Spleen (tissue), 11 donors: Measurements from ENCODE around the gene PBOV1. TPM values are rescaled to one million over a fixed set of nuclear protein-coding genes. Genes with fewer than 3 reads are reported as not detected.

Source experiments
- DNase-seq: peaks from one replicate; pipeline ENCODE4 v3.0.0-alpha.2; 2020
- H3K27ac ChIP-seq, 8 donors: fragments of 200-600 bp; sonication (generic) in 7 of 8; 1 replicate in 4 of 8; 2 replicates in 4 of 8; pipeline versions ENCODE4 v1.5.0 to v1.8.0; 2016 to 2021; ENCODE audit warnings: inconsistent platforms in 4 of 8, mild to moderate bottlenecking in 4 of 8, moderate library complexity in 1 of 8
- H3K27me3 ChIP-seq, 7 donors: fragments of 200-600 bp; sonication (generic) in 6 of 7; replicated peaks in 1 of 7; 1 replicate in 4 of 7; 2 replicates in 3 of 7; pipeline versions ENCODE4 v1.5.0 to v1.8.0; 2016 to 2021; ENCODE audit warnings: inconsistent platforms in 3 of 7, mild to moderate bottlenecking in 1 of 7
- H3K36me3 ChIP-seq, 6 donors: fragments of 200-600 bp; sonication (generic) in 5 of 6; 1 replicate in 4 of 6; 2 replicates in 2 of 6; pipeline versions ENCODE4 v1.5.0 to v1.8.0; 2016 to 2021; ENCODE audit warnings: inconsistent platforms in 2 of 6
- H3K4me1 ChIP-seq, 6 donors: fragments of 200-600 bp; sonication (generic) in 5 of 6; 1 replicate in 3 of 6; 2 replicates in 3 of 6; pipeline versions ENCODE4 v1.5.0 to v1.8.0; 2016 to 2021; ENCODE audit warnings: inconsistent platforms in 3 of 6
- H3K4me3 ChIP-seq, 8 donors: fragments of 200-600 bp; sonication (generic) in 7 of 8; 1 replicate in 4 of 8; 2 replicates in 4 of 8; pipeline versions ENCODE4 v1.5.0 to v1.8.0; 2016 to 2021; ENCODE audit warnings: inconsistent platforms in 4 of 8, mild to moderate bottlenecking in 4 of 8, moderate library complexity in 2 of 8
- H3K9me3 ChIP-seq, 8 donors: fragments of 200-600 bp; sonication (generic) in 7 of 8; 1 replicate in 4 of 8; 2 replicates in 4 of 8; pipeline versions ENCODE4 v1.5.0 to v1.8.0; 2016 to 2021; ENCODE audit warnings: inconsistent platforms in 4 of 8
- CTCF ChIP-seq, 11 experiments: fragments of 200-600 bp in 7 of 11; fragments of 450-650 bp in 4 of 11; sonication (generic) in 4 of 11; IDR thresholded peaks in 8 of 11; conservative IDR thresholded peaks in 3 of 11; 1 replicate in 7 of 11; 2 replicates in 4 of 11; pipeline versions ENCODE4 v1.4.0 to v1.8.0; 2016 to 2021; ENCODE audit warnings: antibody characterized with exemption in 11 of 11, inconsistent platforms in 4 of 11, mild to moderate bottlenecking in 1 of 11
- POLR2A ChIP-seq, 3 donors: fragments of 450-650 bp; IDR thresholded peaks; one replicate each; pipeline ENCODE4 v1.5.1; 2017; ENCODE audit warnings: antibody characterized with exemption in 3 of 3, mild to moderate bottlenecking in 1 of 3
- POLR2AphosphoS5 ChIP-seq, 3 donors: sonication (generic); formaldehyde crosslinking; IDR thresholded peaks; one replicate each; pipeline ENCODE4 v1.5.1; 2017; ENCODE audit warnings: antibody characterized with exemption in 3 of 3
- WGBS, 5 donors: extraction: QIAGEN DNeasy Blood & Tissue Kit in 3 of 5; methylation state at CpG; one replicate each; pipeline versions ENCODE4 v1.1.5 to v1.1.7; 2013 to 2018; 5-methylcytosine and 5-hydroxymethylcytosine counted together
- intact Hi-C: fragments of 100-400 bp; cut with DNase I; formaldehyde crosslinking; loops from one replicate; pipeline ENCODE4 v1.15.0; 2023; ENCODE audit warnings: low total_unique reads
- polyA plus RNA-seq, 3 donors: library from polyadenylated mRNA; stranded (reverse); fragments of 200-250 nt; gene quantifications; one replicate each; pipeline ENCODE4 v1.2.1, GENCODE V29; 2013
- total RNA-seq, 7 donors: library from RNA; depleted of rRNA in 3 of 7; stranded (reverse); fragments of >200 nt in 3 of 7; fragmentation: NEBNext Ultra II Directional in 4 of 7; extraction: Animal tissue kit (Norgen Biotek cat#: 25700) in 4 of 7; gene quantifications; one replicate each; pipeline versions ENCODE4 v1.1.0 to v1.2.1, GENCODE V29; 2016 to 2021
- donor health status: healthy with polysubstance abuse.
- donor health status: DM: no; HTN: no; CAD: no; lungs with moderate emphysema.
- donor health status: DM: no; HTN: no; CAD: no.
- donor health status: Bipolar disorder and iron deficiency.
- donor health status: healthy.
- donor health status: DM: no; HTN: no; CAD: no.
- donor health status: DM: yes; HTN: yes; CAD: no.

PBOV1 gene
- total and polyA plus RNA-seq, 10 donors, result not detected

- no peaks in the 10 kb centered on the region for H3K4me1 ChIP-seq
- no peak for DNase-seq
- no peaks in the 10 kb centered on the region for H3K27me3 ChIP-seq
- intact Hi-C loops, result no loop called here
- WGBS, 5 donors, result 91 to 97% (median 93%) methylated on average over 3 of the region's 3 CpGs
- TF ChIP-seq CTCF (IDR thresholded peaks at IDR 0.05 in 8 of 11, conservative IDR thresholded peaks at IDR 0.05 in 3 of 11) (no peak), POLR2AphosphoS5 (IDR thresholded peaks at IDR 0.05) (no peak), POLR2A (IDR thresholded peaks at IDR 0.05) (no peak)
- no peak overlapping the region for H3K27ac ChIP-seq
- H3K4me3 ChIP-seq, result no peak overlapping the region
- no peaks in the 10 kb centered on the region for H3K9me3 ChIP-seq
- no peaks in the 10 kb centered on the region for H3K36me3 ChIP-seq
Measured at GRCh38 chr6:138196122-138196738, 22.1 kb downstream of the PBOV1 start.

- intact Hi-C loops, result no loop called here
Measured at GRCh38 chr6:138194287-138194686, 24.0 kb downstream of the PBOV1 start.

GRCh38 chr6:138188278-138188941 lies 29.9 kb downstream of the PBOV1 start:
- Histone ChIP-seq H3K4me3 (no peak overlapping the region), H3K27me3 (peaks cover 0 to 20% (median 0%) of the 10 kb centered on the region in 7 donors), H3K4me1 (no peaks in the 10 kb centered on the region), H3K36me3 (no peaks in the 10 kb centered on the region), H3K9me3 (no peaks in the 10 kb centered on the region), H3K27ac (no peak overlapping the region)
- intact Hi-C loops, result no loop called here
- DNase-seq, result no peak
- TF ChIP-seq CTCF (IDR thresholded peaks at IDR 0.05 in 8 of 11, conservative IDR thresholded peaks at IDR 0.05 in 3 of 11) (no peak), POLR2A (IDR thresholded peaks at IDR 0.05) (no peak), POLR2AphosphoS5 (IDR thresholded peaks at IDR 0.05) (no peak)
- 64 to 72% (median 66%) methylated on average over 5 of the region's 5 CpGs for WGBS, 5 donors

More at GRCh38 chr6:138194287-138194686, 24.0 kb downstream of the PBOV1 start:
- no peaks in the 10 kb centered on the region for H3K36me3 ChIP-seq
- TF ChIP-seq CTCF (IDR thresholded peaks at IDR 0.05 in 8 of 11, conservative IDR thresholded peaks at IDR 0.05 in 3 of 11) (no peak), POLR2AphosphoS5 (IDR thresholded peaks at IDR 0.05) (no peak), POLR2A (IDR thresholded peaks at IDR 0.05) (no peak)
- no peak overlapping the region for H3K27ac ChIP-seq
- H3K4me3 ChIP-seq, result no peak overlapping the region
- DNase-seq, result no peak
- H3K9me3 ChIP-seq, result no peaks in the 10 kb centered on the region
- peaks cover 0 to 9% (median 0%) of the 10 kb centered on the region in 7 donors for H3K27me3 ChIP-seq
- H3K4me1 ChIP-seq, result no peaks in the 10 kb centered on the region
- WGBS, 5 donors, result 73 to 90% (median 82%) methylated on average over 4 of the region's 4 CpGs

- Histone ChIP-seq H3K9me3 (no peaks in the 10 kb centered on the region), H3K36me3 (no peaks in the 10 kb centered on the region), H3K27me3 (peaks cover 0 to 22% (median 0%) of the 10 kb centered on the region in 7 donors), H3K4me3 (no peak overlapping the region), H3K27ac (no peak overlapping the region), H3K4me1 (no peaks in the 10 kb centered on the region)
- WGBS, 5 donors, result 82 to 100% (median 93%) methylated on average over 2 to 4 of the region's 4 CpGs
- intact Hi-C loops, result no loop called here
- TF ChIP-seq POLR2A (IDR thresholded peaks at IDR 0.05) (no peak), POLR2AphosphoS5 (IDR thresholded peaks at IDR 0.05) (no peak), CTCF (IDR thresholded peaks at IDR 0.05 in 8 of 11, conservative IDR thresholded peaks at IDR 0.05 in 3 of 11) (no peak)
- DNase-seq, result no peak
Measured at GRCh38 chr6:138187156-138187555, 31.1 kb downstream of the PBOV1 start.
